ENCODE results near the gene EML6. TPM values are rescaled to one million over a fixed set of nuclear protein-coding genes. Genes with fewer than 3 reads are reported as not detected.

The EML6 gene
- total RNA-seq, 1 donor: 2.7 TPM

DNA sequence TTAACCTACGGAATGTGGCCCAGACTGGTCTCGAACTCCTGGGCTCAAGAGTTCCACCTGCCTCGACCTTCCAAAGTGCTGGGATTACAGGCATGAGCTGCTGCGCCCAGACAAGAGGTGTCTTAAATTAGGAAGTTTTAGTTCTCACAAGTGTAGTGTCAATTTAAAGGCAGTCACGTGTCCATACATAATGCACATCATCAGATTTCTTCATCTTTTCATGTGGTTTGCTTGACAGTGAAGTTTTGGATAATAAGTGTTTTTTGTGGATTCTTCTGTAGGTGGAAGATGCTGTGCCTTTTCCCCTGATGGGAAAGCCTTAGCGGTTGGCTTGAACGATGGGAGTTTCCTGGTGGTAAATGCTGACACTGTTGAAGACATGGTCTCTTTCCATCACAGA is 179.3 kb downstream of the EML6 start:
- DNase-seq (ENCODE audit: low read depth in 2 of 3, low spot score in 2 of 3): no peak

DNA sequence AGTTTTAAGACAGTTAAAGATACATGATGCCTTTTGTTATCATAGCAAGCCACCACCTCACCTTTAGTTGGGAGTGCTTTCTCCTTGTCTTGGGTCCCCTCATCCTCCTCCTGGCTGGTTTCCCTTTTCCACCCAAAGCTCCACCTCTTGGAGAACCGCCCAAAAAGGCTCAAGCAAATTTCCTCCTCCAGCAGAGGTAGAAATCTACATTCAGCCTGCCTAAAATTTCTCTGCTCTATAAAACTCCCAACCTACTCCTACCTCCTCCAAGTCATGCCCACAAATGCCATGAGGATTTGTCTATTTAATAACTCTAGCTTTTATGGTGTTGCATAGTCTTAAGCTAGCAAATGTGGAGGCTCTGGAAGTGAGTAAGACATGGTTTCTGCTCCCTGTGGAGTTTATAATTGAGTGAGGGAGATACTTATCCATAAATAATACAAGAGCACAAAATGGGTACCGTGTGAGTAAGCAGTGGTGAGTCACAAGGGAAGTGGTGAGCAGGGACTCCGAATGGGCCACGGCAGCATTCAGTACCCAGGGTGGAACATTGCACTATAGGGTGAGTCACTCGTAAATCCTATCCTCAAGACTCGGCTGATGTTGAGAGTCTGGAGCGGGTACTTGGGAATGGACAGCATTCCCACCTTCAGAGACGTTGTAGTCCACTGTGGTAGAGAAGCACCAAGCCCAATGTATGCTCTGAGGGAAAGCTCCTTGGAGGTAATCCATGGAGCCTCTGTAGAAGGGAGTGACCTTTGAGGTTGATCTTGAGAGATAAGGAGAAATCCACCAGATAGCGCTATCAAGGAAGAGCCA is 180.5 kb downstream of the EML6 start:
- DNase-seq (ENCODE audit: low read depth in 2 of 3, low spot score in 2 of 3): peak in 2 of 3 donors; percentile 58 to 71

DNA sequence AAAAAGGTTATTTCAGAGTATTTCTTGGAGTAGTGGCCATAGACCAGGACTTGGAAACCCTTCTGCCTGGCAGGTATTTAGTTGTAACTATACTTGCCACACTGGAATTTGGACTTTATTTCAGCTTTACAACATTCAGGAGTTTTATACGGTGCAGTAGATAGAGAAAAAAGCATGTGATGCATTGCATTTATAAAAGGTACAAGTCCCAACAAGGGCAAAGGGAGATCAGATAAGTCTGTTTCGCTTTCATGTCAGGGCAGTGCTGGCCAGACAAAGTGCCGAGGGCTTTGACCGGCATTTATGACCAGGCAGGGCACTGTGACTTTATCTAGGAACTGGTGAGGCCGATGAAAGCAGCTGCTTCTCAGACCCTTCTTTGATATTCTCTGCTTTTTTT is 181.4 kb downstream of the EML6 start:
- no peak for DNase-seq (ENCODE audit: low read depth in 2 of 3, low spot score in 2 of 3)

DNA sequence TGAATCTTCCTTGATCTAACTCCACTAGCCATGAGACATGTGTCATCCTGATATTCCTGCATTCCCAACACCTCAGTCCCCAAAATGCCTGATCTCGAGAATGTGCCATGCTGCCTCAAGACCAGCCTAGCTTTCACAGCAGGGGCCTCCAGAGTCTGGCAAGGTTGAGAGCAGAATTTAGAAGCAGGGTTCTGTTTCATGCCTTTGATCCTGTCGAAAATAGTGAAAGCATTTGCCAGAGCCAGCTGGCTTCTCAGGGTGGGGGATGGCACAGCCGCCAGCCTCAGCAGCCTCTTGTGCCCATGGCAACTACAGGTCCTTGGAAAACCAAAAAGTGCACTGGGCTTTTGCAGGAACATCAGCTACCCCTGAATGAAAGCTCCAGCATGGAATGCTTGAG is 183.3 kb downstream of the EML6 start:
- DNase-seq (ENCODE audit: low read depth in 2 of 3, low spot score in 2 of 3): no peak

DNA sequence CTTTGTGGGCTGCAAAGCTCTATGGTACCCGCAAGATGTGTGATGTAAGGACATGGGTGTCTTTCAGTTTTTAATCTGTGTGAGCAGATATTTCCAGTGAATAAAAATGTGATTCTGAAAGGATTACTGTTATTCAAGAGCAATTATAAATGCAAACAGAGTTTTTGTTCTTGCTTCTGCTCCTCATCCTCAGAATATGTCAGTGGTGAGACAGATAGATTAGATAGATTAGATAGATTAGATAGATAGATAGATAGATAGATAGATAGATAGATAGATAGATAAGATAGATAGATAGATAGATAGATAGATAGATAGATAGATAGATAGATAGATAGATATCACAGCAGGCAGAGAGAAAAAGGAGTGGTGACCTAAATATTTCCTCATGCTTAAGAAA is 184.2 kb downstream of the EML6 start:
- DNase-seq (ENCODE audit: low read depth in 2 of 3, low spot score in 2 of 3): no peak

DNA sequence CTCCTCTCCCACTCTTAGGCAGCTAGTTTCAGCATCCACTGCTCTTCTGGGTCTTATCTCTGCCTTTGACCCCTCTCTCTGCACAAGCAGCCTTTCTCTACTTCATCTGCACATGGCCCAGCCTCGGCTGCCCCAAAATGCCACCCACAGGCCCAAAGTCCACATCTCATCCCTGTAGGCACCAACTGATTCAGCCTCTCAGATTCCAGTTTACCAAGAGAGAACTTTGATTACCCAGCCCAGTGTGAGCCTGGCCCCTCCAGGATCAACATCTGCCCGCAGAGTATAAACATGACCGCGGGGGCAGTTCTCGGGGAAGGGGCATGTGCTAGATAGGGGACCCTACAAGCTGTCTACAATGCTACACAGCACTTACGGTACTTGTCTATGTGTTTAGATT is 185.1 kb downstream of the EML6 start:
- no peak for DNase-seq (ENCODE audit: low read depth in 2 of 3, low spot score in 2 of 3)

DNA sequence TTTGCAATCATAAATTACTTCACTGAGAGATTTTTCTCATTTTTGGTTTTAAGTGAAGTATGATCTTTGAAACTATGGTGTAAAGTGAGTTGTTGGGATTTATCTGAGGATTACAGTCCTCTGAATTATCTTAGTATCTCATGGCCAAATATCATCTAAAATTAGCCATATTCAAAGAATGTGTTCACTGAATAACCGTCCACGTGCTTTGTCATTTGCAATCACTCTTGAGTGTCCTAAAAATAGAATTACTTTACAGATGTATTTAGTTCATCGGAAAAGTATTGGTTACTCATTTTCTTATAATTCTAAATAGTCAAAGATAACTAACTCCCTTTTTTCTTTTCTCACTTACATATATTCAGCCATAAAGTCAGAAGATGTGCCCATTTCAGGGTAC is 185.5 kb downstream of the EML6 start:
- DNase-seq (ENCODE audit: low read depth in 2 of 3, low spot score in 2 of 3): no peak

DNA sequence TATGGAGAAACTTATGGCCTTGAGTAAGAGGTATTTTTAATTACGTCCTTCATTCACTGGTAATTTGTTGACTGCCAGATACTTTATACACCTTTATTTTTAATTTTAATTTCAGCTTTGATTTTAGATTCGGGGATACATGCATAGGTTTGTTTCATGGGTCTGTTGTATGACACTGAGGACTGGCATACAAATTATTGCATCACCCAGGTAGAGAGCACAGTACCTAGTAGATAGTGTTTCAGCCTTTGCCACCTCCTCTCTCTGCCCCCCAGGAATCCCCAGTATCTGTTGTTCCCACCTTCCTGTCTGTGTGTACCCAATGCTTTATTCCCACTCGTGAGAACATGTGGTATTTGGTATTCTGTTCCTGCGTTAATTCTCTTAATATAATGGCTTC is 188.8 kb downstream of the EML6 start:
- no peak for DNase-seq (ENCODE audit: low read depth in 2 of 3, low spot score in 2 of 3)

DNA sequence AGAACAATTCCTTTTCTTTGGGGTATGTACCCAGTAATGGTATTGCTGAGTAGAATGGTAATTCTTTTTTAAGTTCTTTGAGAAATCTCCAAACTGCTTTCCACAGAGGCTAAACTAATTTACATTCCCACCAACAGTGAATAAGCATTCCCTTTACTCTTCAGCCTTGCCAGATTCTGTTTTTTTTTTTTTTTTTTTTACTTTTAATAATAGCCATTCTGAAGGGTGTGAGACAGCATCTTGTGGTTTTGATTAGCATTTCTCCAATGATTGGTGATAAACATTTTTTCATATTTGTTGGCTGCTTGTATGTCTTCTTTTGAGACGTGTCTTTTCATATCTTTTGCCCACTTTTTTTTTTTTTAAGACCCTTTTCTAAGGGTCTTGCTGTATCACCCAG is 189.4 kb downstream of the EML6 start:
- DNase-seq (ENCODE audit: low read depth in 2 of 3, low spot score in 2 of 3): no peak

DNA sequence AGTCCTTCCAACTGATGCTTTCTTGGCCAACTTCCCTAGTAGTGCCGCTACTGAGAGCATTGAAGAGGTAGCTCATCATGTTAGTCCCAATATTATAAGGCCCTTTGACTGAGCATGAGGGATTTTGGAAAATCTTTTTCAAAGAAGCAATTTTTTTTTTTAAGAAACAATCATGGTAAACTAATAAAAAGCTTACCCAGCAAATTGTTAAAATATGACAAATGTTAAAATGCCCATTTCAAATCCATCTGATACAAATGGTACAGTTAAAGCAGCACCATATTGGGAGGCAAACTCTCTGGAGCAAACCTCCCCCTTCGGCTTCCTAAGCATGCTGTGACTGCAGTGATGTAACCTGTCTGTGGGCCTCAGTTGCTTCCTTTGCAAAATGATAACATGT is 191.2 kb downstream of the EML6 start:
- no peak for DNase-seq (ENCODE audit: low read depth in 2 of 3, low spot score in 2 of 3)

DNA sequence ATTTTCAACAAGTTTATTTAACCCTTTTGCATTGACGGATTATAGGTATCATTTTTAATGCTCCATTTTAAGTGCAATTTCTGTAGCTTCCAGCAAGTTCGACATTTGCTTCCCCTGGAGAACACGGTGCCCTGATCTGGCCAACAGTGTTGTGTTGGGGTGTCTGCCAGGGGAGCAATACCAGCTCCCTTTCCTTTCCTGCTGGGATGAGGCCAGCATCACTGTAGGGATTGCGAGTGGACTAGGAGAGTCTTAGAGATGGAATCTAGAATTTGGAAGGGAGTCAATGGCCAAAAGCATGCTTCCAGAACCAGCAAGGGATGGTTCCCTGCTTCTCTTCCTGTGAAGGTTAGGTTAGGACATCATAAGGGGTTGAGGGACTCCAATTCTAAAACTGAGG is 191.6 kb downstream of the EML6 start:
- DNase-seq (ENCODE audit: low read depth in 2 of 3, low spot score in 2 of 3): no peak

DNA sequence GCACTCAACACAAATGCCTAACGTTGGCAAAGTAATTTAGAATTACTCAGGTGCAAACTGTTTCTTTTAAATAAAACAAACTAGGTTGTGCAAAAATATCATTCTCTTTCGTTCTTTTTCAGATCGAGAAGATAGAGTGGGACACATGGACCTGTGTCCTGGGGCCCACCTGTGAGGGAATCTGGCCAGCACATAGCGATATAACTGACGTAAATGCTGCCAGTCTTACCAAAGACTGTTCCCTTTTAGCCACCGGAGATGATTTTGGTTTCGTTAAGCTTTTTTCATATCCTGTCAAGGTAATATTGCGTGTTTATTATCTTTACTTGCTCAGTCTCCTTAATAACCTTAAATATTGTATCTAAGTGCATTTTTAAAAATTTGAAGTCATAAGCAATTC is 193.2 kb downstream of the EML6 start:
- no peak for DNase-seq (ENCODE audit: low read depth in 2 of 3, low spot score in 2 of 3)

DNA sequence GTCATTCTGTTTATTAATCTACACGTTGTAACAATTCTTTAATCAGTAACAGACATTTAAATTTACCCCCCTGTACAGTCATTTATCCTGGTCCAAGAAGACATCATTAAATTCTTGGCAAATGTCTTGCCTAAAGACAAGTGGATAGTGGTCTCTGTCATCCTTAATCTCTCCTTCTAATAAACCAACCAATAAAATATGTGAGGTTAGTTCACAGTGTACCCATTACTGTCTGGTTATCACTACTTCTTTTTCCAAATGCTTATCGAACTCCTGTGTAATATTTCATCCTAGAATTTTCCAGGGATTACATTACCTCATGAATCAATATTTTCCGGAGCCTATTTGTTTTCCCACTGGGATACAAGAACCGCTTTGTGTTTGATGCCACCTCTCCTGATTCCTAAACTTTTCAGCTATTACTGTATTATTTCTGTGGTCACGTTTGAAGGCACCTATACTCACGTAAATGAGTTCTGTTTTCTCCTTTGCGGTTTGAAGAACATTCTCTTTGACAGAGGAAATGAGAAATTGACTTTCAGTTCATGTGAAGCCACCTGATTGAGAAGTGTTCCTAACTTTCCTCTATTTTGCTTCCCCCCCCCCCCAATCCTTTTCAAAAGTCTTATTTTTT is 195.3 kb downstream of the EML6 start:
- no peak for DNase-seq (ENCODE audit: low read depth in 2 of 3, low spot score in 2 of 3)

DNA sequence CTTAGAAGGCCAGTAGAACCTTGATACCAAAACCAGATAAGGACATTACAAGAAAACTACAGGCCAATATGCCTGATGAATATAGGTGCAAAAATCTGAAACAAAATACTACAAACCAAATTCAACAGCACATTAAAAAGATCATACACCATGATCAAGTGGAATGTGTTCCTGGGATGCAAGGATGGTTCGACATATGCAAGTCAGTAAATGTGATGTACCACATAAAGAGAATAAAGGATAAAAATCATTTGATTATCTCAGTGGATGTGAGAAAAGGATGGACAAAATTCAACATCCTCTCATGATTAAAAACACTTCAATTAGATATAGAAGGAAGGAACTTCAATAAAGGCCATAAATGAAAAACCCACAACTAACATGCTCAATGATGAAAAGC is 197.2 kb downstream of the EML6 start:
- no peak for DNase-seq (ENCODE audit: low read depth in 2 of 3, low spot score in 2 of 3)

DNA sequence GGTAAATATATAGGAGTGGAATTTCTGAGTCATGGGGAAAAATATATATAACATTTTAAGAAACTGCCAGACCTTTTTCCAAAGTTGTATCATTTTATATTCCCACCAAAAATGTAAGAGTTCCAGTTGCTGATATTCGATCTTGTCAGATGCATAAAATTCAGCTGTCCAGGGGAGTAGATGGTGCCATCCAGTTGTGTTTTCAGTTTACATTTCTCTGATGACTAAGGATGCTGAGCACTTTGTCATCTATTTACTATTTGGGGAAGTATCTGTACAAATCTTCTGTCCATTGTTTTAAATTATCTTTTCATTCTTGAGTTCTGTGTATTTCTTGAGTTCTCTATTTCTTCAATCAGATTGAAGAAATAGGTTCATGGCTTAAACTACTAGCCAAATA is 200.7 kb downstream of the EML6 start:
- no peak for DNase-seq (ENCODE audit: low read depth in 2 of 3, low spot score in 2 of 3)

DNA sequence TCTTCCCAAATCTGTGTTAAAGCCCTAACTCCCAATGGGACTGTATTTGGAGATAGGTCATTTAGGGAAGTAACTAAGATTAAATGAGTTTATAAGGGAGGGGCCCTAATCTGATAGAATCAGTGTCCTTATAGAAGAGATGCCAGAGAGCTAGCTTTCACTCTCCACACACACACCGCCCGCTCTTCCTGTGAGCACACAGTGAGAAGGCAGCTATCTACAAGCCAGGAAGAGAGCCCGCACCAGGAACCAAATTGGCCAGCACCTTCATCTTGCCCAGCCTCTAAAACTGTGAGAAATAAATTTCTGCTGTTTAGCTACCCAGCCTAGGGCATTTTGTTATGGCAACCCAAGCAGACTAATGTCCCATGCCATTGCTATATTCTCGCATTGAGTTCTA is 201.6 kb downstream of the EML6 start:
- no peak for DNase-seq (ENCODE audit: low read depth in 2 of 3, low spot score in 2 of 3)

DNA sequence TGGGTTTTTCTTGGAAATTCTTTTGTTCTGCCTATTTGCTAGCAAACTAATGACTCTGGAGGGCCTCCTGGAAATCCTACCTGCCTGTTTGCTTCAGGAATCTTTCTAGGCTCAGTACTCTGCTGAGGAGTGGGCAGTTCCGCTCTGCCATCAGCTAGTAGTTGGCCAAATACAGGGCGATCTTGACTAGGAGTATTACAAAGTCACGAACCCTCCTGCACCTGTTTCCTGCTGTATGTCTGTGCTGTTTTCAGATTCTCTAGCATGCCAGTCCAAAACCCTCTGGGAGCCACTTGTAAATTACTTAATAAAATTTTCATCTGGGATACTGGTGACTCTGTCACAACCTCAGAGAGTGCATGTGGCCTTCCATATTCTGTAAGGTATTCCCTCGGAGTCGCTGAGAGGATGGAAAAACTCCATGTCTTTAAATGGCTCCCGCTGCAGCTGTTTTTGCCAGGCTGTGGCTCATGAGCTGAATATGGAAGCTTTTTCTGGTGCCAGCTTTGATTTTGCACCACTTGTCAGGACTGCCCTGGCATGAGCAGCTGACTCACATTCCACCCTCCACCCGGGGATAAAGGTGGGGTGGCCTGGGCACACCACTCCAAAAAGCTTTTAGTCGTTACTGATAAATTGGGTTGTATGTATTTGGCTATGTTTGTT is 203.8 kb downstream of the EML6 start:
- no peak for DNase-seq (ENCODE audit: low read depth in 2 of 3, low spot score in 2 of 3)

DNA sequence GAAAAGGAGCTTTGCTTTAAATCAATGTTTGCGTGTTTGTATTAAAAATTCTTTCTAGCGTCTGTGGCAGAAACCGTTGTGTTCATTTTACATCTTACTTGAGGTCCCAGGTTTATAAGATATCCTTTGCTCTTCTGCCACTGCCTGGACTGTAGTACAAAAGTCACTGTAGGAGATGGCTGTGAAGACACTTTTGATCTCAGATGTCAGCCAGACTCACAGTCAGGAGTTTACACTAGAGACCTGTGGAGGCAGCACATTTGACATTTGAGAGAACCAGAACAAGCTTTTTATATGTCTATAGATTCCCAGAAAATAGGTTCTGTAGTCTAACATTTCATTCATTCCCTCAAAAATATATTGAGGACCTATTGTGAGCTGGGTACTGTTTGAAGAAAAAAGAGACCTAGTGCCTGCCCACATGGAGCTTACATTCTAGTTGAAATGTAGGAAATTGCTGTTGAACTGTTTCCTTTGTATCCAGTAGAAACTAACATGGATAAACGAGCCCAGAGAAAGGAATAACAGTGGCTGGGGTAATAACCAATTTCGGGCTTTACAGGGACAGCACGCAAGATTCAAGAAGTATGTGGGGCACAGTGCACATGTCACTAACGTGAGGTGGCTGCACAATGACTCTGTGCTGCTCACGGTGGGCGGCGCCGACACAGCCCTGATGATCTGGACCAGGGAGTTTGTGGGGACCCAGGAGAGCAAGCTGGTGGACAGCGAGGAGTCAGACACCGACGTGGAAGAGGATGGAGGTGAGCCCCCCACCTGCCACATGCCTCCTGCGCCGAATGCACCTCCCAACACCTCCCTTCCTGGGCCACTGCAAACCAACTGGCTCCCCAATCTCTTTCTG is 204.5 kb downstream of the EML6 start:
- no peak for DNase-seq (ENCODE audit: low read depth in 2 of 3, low spot score in 2 of 3)

DNA sequence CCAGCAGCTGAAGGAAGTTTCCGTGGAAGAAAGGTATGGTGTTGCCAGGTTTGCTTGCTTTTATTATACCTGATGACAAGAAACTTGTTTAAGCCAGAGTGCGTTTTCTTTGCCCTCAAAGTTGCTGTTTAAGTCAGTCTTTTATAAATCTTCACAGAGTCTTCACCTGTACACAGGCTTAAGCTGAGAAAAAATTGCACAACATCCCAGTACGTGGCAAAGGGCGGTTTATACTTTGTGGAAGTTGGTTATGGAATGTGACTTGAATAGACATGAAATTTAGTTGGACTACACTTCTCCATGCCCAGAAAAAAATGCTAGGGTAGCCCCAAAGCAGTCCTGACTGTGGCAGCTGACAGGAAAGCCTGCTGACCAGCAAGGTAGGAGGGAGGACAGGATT is 205.3 kb downstream of the EML6 start:
- no peak for DNase-seq (ENCODE audit: low read depth in 2 of 3, low spot score in 2 of 3)

DNA sequence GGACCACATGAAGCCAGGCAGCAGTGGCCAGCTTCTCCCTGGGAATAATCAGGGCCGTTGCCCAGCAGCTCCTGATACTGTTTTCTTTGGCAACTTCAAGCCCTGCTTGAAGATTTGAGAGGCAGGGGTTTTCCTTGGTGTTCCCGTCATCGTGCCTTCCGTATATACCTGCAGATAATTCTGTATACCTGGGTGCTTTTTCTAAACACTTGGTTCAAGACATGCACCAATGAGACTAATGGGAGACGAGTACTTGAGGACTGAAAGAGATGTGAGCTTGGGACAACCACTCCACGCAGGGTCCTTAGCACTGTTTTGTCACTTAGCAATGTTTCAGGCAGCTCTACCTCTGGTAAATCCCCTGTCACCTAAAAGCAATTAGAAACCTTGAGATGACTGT is 208.0 kb downstream of the EML6 start:
- no peak for DNase-seq (ENCODE audit: low read depth in 2 of 3, low spot score in 2 of 3)

DNA sequence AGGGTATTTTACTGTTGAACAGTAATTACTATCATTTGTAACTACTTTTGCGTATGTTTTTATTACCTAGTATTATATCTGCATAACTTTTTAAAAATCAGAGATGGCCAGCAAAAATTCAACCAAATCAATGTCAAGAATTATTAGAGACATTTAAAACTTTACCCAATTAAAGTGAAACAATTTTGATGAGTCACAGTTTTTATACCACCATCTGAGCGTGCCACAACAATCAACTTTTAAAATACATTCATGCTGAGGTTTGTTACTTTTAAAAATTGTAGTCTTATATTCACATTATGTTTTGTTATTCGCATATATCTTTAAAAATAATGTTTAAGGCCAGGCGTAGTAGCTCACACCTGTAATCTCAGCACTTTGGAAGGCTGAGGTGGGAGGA is 211.9 kb downstream of the EML6 start:
- DNase-seq (ENCODE audit: low read depth in 2 of 3, low spot score in 2 of 3): no peak

All from hematopoietic multipotent progenitor cell (in vitro differentiated cells).